Ovary (tissue), 9 donors: Measurements from ENCODE around the gene PARVA. TPM values are rescaled to one million over a fixed set of nuclear protein-coding genes. Genes with fewer than 3 reads are reported as not detected.

Experiments
- DNase-seq, 5 donors: peaks; one replicate each; pipeline ENCODE4 v3.0.0-alpha.2; 2019 to 2020
- H3K27ac ChIP-seq, 2 donors: fragments of 200-600 bp; one replicate each; pipeline versions ENCODE4 v1.5.1 to v1.8.0; 2019 to 2022
- H3K27me3 ChIP-seq: fragments of 200-600 bp; one replicate; pipeline ENCODE4 v1.8.0; 2022
- H3K36me3 ChIP-seq: fragments of 200-600 bp; sonication (generic); one replicate; pipeline ENCODE4 v1.5.1; 2019
- H3K4me1 ChIP-seq: one replicate; pipeline ENCODE4 v1.8.1; 2013; ENCODE audit warnings: mild to moderate bottlenecking, moderate library complexity; ENCODE audit not compliant: insufficient read depth
- H3K4me3 ChIP-seq: fragments of 200-600 bp; sonication (generic); one replicate; pipeline ENCODE4 v1.5.1; 2017
- H3K9me3 ChIP-seq, 2 donors: fragments of 200-600 bp in 1 of 2; sonication (generic) in 1 of 2; one replicate each; pipeline versions ENCODE4 v1.5.1 to v1.8.1; 2013 to 2019; ENCODE audit warnings: mild to moderate bottlenecking in 1 of 2, moderate library complexity in 1 of 2
- EP300 ChIP-seq: sonication (generic); formaldehyde crosslinking; IDR thresholded peaks from one replicate; pipeline ENCODE4 v1.6.1; 2017; ENCODE audit warnings: antibody characterized with exemption
- POLR2A ChIP-seq: fragments of 450-650 bp; IDR thresholded peaks from one replicate; pipeline ENCODE4 v1.6.1; 2017; ENCODE audit warnings: antibody characterized with exemption, mild to moderate bottlenecking, moderate library complexity
- WGBS, 3 donors: extraction: QIAGEN DNeasy Blood & Tissue Kit in 1 of 3; methylation state at CpG; one replicate each; pipeline versions ENCODE4 v1.1.5 to v1.1.7; 2013 to 2017; 5-methylcytosine and 5-hydroxymethylcytosine counted together
- intact Hi-C, 4 donors: fragments of 100-400 bp; cut with DNase I; formaldehyde crosslinking; loops; one replicate each; pipeline versions ENCODE4 v1.11.0 to v1.15.1; 2022 to 2023
- polyA plus RNA-seq, 2 donors: library from polyadenylated mRNA; stranded (reverse); fragments of 200-250 nt in 1 of 2; fragments of 350-450 nt in 1 of 2; fragmentation: Illumina TruSeq in 1 of 2; extraction: RNeasy Lipid Tissue Mini Kit (QIAGEN cat#74804) in 1 of 2; gene quantifications; one replicate each; pipeline ENCODE4 v1.2.3, GENCODE V29; 2013 to 2014
- total RNA-seq, 7 donors: library from RNA; depleted of rRNA in 2 of 7; stranded (reverse); fragments of >200 nt in 2 of 7; fragmentation: NEBNext Ultra II Directional in 3 of 7; extraction: Animal tissue kit (Norgen Biotek cat#: 25700) in 3 of 7; gene quantifications; one replicate each; pipeline versions ENCODE4 v1.1.0 to v1.2.4, GENCODE V29; 2016 to 2023
- TF ChIP-seq, protein P1 (sequence below), 3 donors: fragments of 450-650 bp in 2 of 3; fragments of 200-600 bp in 1 of 3; IDR thresholded peaks; one replicate each; pipeline versions ENCODE4 v1.5.1 to v1.8.0; 2016 to 2022; ENCODE audit warnings: antibody characterized with exemption in 3 of 3, mild to moderate bottlenecking in 1 of 3
- donor health status: DM: no; HTN: no; CAD: no; lungs with moderate emphysema.
- donor health status: DM: no; HTN: no; CAD: no.
- donor health status: Bipolar disorder and iron deficiency.
- donor health status: DM: yes; HTN: yes; CAD: no.
- donor health status: DM: no; HTN: no; CAD: no.
- donor health status: DM: yes; HTN: yes; CAD: no.

The PARVA gene
- total and polyA plus RNA-seq, 9 donors: 28.4 to 126 (median 89.8) TPM

DNA sequence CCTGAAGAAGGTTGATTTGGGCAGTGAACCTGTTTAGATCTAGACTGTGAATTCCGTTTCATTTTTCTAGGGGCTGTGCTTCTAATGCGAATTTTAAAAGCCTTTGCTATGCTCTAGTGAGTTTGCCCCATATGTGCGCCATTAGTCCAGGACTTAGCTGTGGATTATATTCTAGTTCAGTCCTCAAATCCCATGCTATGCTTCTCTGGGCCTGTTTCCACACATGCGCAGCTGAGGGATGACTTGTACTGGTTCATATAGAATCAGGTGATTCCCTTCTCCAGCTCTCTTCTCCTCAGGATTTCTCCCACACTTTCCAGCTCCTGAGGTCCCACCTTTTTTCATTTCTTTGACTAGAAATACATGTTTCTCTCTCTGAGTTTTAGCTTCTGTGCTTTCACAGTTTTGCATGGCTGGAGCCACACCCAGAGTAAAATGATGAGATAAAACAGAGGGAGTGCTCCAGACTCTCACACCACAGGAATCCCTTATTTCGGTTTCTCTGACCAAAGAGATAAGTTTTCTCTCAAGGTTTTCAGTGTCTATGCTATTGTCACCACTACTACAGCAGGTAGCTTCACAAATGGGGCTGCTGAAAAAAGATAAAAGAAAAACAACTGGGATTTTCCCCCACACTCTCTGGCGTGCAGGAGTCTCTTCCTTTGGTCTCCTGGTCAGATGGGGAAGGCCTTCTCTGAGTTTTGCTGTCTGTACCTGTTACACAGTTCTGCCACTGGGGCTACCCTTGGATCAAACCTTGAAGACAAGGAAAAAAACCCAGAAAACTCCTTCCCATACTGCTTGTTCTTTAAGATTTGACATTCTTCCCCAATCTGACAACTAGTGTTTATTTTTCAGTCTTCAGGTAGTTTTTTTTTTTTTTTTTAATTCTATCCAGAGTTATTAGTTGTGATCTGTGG lies 200.6 kb downstream of the PARVA start:
- no peaks in the 10 kb centered on the region for H3K36me3 ChIP-seq
- H3K27me3 ChIP-seq: no peaks in the 10 kb centered on the region
- DNase-seq: no peak
- intact Hi-C loops: no loop called here
- no peaks in the 10 kb centered on the region for H3K9me3 ChIP-seq
- no peak for TF ChIP-seq POLR2A
- no peak for TF ChIP-seq EP300
- TF ChIP-seq, protein P1, sequence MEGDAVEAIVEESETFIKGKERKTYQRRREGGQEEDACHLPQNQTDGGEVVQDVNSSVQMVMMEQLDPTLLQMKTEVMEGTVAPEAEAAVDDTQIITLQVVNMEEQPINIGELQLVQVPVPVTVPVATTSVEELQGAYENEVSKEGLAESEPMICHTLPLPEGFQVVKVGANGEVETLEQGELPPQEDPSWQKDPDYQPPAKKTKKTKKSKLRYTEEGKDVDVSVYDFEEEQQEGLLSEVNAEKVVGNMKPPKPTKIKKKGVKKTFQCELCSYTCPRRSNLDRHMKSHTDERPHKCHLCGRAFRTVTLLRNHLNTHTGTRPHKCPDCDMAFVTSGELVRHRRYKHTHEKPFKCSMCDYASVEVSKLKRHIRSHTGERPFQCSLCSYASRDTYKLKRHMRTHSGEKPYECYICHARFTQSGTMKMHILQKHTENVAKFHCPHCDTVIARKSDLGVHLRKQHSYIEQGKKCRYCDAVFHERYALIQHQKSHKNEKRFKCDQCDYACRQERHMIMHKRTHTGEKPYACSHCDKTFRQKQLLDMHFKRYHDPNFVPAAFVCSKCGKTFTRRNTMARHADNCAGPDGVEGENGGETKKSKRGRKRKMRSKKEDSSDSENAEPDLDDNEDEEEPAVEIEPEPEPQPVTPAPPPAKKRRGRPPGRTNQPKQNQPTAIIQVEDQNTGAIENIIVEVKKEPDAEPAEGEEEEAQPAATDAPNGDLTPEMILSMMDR (IDR thresholded peaks at IDR 0.05): no peak
- no peak overlapping the region for H3K4me3 ChIP-seq
- no peaks in the 10 kb centered on the region for H3K4me1 ChIP-seq
- 71 to 87% (median 76%) methylated on average over 6 of the region's 6 CpGs for WGBS, 3 donors
- H3K27ac ChIP-seq: no peak overlapping the region

- intact Hi-C loops: no loop called here
- Histone ChIP-seq H3K36me3 (no peaks in the 10 kb centered on the region), H3K27ac (no peak overlapping the region), H3K27me3 (no peaks in the 10 kb centered on the region), H3K4me3 (no peak overlapping the region), H3K9me3 (no peaks in the 10 kb centered on the region), H3K4me1 (no peaks in the 10 kb centered on the region)
- DNase-seq: no peak
- WGBS, 3 donors: 88 to 93% (median 92%) methylated on average over 3 of the region's 3 CpGs
- TF ChIP-seq EP300: no peak
- TF ChIP-seq, protein P1 (IDR thresholded peaks at IDR 0.05): no peak
- TF ChIP-seq POLR2A: no peak
Measured at GRCh38 chr11:12581416-12581815, 204.0 kb downstream of the PARVA start.

DNA sequence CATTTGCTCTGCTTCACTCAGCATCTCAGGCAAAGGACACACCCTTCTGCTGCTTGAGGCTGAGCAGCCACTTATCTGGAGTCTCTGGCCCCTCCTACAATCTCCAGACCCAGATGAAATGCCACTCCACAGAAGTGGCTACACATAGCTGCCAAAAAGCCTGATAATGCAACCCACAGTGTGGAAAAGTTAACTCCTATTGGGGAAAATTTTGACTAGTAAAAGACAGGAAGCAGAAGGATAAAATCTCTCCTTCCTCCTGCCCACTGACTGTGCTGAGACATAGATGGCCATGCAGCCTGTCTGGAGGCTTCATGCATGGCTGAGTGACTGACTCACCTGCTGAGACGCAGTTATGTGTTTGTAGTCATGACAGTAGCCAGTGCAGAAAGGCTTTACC lies 204.6 kb downstream of the PARVA start:
- intact Hi-C loops: no loop called here
- H3K4me3 ChIP-seq: no peak overlapping the region
- no peaks in the 10 kb centered on the region for H3K27me3 ChIP-seq
- 81 to 86% (median 83%) methylated on average over 1 of the region's 1 CpG for WGBS, 3 donors
- TF ChIP-seq EP300: no peak
- TF ChIP-seq, protein P1 (IDR thresholded peaks at IDR 0.05): no peak
- no peak for TF ChIP-seq POLR2A
- no peaks in the 10 kb centered on the region for H3K36me3 ChIP-seq
- H3K4me1 ChIP-seq: no peaks in the 10 kb centered on the region
- no peak overlapping the region for H3K27ac ChIP-seq
- no peak for DNase-seq
- no peaks in the 10 kb centered on the region for H3K9me3 ChIP-seq
